ENCODE measurements around the gene AKAP13. TPM values are rescaled to one million over a fixed set of nuclear protein-coding genes. Genes with fewer than 3 reads are reported as not detected.
"Not testable (repeated sequence)": the region's sequence is repeated elsewhere in the genome, so short reads cannot be mapped to it uniquely, and the experiment has no call there.

The AKAP13 gene
- polyA plus RNA-seq, 4 donors: 71.3 to 100 (median 83.7) TPM

DNA sequence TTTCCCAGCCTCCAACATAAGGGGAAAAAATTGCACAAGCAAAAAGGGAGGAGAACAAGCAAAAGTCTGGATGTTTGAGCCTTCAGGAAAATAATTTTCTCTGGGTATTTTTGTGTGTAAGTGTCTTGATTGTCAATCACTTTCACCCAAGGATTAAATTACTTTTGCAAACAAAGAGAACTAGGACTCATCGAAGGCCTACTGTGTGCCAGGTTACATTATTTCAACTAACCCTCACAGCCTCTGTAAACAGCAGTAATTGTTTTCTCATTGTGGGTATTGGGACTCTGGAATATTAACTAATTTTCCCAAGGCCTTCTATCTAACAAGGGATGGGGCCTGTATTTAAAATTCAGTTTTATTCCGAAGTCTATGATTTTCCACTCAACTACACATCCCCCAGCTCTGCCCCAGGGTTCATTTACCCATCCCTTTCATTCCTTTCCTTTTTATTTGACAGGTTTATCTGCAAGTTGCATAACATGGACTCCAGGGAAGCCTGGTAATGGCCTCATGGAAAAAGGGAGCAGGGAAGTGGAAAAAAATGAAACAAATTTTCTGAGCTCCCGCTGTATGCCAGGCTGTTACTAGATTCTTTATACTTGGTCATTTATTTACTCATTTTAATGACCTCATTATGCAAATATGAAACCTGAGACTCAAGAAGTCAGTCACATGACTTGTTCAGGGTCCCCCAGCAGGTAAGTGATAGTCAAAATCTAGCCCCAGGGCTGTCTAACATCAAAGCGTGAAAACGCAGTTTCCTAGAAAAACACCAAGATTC is 32.9 kb upstream of the AKAP13 start:
- DNase-seq (ENCODE audit: low read depth in 4 of 4, low spot score in 2 of 4): not testable (repeated sequence)

DNA sequence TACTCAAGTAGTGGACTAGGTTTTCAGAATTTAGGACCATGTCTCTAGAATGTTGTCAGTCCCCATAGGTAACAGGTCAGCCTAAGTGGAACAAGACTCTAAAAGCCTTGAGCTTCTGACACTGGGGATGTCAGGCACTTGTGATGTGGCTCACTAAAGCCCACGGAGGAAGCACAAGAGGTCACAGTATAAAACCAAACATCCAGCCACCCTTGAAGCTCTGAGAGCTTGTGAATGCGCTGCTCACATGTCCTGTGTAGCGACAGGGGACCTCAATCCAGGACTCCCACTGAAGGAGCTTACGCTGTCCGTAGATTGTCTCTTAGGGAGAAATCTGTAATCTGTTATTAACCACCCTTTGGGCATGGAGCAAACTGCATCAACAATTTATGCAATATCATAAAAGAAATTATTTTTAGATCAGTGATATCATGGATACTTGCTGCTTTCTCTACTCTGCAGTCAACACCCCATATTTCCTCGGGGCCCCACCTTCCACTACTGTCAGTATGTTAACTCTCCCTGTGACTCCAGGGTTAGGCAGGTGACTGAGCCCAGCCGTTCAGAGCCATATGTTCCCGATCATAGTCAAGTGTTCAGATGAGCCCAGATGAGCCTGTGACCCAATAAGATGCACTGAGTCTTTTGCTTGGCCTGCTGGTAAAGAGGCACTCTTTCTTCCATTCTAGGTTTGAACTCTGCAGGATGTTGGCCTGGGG is 32.2 kb upstream of the AKAP13 start:
- not testable (repeated sequence) for DNase-seq (ENCODE audit: low read depth in 4 of 4, low spot score in 2 of 4)

DNA sequence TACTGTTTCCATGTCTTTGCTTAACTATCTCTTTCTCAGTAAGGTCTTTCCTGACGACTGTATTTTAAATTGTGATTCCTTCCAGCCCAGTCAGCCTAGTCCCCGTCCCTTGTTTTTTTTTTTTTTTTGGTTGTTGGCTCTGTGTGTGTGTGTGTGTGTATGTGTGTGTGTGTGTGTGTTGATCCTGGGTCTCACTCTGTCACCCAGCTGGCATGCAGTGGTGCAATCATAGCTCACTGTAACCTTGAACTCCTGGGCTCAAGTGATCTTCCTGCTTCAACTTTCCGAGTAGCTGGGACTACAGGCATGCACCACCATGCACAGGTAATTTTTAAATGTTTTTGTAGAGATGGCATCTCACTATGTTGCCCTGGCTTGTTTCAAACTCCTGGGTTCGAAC is 31.3 kb upstream of the AKAP13 start:
- not testable (repeated sequence) for DNase-seq (ENCODE audit: low read depth in 4 of 4, low spot score in 2 of 4)

DNA sequence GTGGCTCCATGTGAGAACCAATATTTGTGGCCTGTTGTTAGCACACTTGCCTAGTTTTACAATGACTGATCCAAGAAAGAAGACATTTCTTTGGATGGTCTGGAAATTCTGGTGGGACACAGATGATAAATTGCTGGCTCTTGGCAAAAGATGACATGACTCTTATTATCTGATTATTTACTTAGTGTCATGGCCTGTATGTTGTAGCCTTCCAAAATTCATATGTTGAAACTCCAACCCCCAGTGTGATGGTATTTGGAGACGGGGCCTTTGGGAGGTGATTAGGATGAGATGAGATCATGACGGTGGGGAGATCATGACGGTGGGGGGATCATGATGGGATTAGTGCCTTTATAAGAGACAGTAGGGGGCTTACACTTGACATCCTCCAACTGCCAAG is 30.0 kb upstream of the AKAP13 start:
- no peak for DNase-seq (ENCODE audit: low read depth in 4 of 4, low spot score in 2 of 4)

DNA sequence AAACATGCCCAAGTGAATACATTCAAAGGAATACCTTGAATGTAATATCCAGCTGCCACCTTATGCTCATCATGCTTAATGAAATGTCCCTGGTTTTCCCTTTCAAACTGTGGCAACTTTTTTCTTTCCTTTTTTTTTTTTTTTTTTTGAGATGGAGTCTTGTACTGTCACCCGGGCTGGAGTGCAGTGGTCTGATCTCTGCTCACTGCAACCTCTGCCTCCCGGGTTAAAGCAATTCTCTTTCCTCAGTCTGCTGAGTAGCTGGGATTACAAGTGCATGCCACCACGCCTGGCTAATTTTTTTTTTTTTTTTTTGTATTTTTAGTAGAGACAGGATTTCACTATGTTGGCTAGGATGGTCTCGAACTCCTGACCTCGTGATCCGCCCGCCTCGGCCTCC is 28.9 kb upstream of the AKAP13 start:
- DNase-seq (ENCODE audit: low read depth in 4 of 4, low spot score in 2 of 4): not testable (repeated sequence)

DNA sequence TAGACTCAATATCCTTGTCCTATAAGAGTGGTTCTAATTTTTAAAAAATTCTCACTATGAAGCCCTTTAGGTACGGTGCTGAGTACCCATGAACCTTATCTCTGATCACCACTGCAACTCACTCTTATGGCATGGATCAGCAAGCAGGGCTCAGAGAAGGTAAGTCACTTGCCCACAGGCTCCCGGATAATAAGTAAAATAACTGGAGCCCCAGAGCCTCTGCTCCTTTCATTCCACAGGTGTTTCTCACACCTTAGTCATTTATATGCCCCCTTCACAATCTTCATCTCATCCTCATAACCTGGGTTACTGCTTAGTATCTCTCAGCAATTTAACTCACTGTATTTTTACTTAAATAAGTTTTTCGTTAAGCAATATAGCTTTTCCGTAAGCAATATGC is 28.4 kb upstream of the AKAP13 start:
- DNase-seq (ENCODE audit: low read depth in 4 of 4, low spot score in 2 of 4): no peak

DNA sequence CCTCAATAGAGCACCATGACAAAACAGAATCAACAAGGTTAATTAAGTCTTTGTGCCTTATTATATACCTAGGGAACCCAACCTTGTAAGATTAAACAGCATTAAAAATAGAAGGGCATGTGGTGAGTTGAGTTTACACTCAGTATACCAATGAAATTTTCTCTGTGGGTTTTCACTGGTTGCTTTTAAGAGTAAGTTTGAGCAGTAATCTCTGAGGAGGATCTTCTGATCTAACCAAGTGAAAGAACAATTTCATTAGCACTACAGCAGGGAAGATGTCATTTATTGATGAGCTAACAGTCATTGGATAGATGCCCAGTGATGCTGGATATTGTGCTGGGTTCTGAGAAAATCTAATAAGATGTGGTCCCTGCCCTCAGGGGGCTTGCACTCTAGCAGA is 26.9 kb upstream of the AKAP13 start:
- DNase-seq (ENCODE audit: low read depth in 4 of 4, low spot score in 2 of 4): no peak

DNA sequence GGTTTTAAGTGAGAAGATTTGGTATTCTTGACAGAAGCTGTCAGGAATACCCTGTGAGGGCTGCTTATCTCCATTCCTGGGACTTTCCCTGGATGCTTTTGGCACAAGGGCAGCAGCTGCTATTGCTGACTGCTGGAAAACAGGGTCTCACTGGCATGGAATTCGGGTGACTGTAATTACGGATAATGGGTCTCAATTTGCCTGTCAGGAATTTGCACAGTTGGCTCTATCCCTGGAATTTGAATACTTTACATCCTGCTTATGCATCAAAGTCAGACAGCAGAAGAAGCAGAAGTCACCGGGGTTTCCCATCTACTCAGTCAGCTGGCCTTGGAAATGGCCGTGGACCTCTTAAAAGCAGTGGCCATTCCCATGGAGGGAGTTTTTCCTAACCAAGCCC is 25.9 kb upstream of the AKAP13 start:
- no peak for DNase-seq (ENCODE audit: low read depth in 4 of 4, low spot score in 2 of 4)

DNA sequence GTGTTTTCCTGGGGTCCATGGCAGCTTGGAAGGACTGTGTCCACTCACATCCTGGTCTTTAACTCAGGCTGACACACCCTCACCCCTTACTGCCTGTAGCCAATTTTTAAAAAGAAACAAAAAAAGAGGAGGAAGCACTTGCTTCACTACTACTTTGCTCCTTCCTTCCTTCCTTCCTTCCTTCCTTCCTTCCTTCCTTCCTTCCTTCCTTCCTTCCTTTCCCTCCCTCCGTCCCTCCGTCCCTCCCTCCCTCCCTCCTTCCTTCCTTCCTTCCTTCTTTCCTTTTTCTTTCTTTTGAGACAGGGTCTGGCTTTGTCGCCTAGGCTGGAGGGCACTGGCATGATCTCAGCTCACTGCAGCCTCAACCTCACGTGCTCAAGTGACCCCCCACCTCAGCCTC is 25.5 kb upstream of the AKAP13 start:
- no peak for DNase-seq (ENCODE audit: low read depth in 4 of 4, low spot score in 2 of 4)

DNA sequence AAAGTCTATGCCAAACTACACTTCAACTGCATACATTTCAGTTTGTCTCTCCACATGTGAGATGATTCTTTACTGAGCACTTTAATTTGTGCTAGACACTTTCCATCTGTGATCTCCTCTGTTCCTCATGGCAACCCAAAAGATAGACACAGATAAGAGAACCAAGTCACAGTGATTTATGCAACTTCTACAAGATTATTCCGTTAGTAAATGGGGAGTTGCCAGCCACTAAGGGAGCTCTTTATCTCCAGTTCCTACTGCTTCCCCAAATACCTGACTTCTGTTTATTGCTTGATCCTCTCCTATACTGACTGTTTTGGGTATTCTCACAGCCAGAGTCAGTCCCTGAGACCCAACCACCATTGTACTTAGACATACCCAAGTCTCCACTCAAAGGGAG is 24.1 kb upstream of the AKAP13 start:
- DNase-seq (ENCODE audit: low read depth in 4 of 4, low spot score in 2 of 4): no peak

DNA sequence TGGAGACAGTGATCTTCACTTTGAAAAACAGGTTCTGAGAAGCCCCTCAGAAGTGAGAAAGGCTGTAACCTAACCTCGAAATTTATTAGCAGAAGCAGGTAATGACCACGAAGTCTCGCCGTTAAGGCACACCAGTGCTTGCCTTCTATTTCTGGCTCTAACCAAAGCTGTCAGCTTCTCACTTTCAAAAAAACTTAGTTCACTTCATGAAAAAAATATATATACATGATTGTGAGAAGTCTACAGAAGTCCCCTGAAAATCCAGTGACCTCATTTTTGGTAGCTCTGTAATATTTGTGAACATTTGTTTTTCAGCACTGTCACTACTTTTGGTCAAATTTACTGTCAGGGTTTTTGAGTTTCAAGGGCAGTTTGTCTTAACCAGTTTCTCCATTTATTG is 19.1 kb upstream of the AKAP13 start:
- DNase-seq (ENCODE audit: low read depth in 4 of 4, low spot score in 2 of 4): no peak

DNA sequence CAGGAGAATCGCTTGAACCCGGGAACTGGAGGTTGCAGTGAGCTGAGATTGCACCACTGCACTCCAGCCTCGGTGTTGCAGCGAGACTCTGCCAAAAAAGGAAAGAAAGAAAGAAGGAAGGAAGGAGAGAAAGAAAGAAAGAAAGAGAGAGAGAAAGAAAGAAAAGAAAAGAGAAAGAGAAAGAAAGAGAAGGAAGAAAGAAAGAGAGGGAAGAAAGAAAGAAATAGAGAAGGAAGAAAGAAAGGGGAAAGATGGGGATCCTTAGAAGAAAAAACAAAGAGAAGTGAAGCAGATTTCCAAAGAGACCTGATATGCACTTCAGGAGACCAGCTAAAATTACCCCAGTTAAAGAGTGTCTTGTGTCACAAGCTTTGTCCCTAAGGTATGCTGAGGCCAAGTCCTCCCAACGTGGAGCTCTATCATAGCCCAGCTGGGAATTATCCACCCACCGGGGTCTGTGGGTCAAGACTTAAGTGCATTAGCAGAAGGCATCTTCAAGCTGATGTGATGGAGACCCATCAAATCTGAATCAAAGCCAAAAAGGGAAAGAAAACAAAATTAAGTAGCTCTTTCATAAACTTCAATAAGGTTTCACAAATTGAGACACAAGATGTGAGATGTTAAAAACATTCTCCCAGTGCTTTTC is 17.8 kb upstream of the AKAP13 start:
- no peak for DNase-seq (ENCODE audit: low read depth in 4 of 4, low spot score in 2 of 4)

DNA sequence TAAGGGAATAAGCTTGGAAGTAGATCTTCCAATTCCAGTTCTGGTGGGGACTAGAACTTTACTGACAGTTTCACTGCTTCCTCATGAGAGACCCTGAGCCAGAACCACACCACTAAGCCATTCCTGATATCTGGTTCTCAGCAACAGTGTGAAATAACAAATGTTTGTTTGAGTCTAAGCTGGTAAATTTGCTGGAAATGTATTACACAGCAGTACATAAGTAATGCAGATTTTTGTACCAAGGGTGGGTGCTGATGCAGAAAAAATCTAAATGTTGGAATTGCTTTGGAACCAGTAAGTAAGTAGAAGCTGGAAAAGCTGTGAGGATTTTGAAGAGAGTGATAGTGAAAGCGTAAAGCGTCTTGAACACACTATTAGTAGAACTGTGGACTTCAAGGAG is 14.4 kb upstream of the AKAP13 start:
- no peak for DNase-seq (ENCODE audit: low read depth in 4 of 4, low spot score in 2 of 4)

DNA sequence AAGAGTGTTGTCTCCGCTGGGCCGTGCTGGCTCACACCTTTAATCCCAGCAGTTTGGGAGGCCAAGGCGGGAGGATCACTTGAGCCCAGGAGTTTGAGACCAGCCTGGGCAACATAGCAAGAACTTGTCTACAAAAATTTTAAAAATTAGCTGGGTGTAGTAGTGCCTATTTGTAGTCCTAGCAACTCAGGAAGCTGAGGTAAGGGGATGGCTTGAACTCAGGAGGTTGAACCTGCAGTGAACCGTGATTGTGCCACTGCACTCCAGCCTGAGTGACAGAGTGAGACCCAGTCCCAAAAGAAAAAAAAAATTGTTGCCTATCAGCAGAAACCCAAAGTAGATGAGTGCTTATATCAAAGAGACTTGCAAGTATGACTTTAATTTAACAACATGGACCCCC is 12.7 kb upstream of the AKAP13 start:
- no peak for DNase-seq (ENCODE audit: low read depth in 4 of 4, low spot score in 2 of 4)

DNA sequence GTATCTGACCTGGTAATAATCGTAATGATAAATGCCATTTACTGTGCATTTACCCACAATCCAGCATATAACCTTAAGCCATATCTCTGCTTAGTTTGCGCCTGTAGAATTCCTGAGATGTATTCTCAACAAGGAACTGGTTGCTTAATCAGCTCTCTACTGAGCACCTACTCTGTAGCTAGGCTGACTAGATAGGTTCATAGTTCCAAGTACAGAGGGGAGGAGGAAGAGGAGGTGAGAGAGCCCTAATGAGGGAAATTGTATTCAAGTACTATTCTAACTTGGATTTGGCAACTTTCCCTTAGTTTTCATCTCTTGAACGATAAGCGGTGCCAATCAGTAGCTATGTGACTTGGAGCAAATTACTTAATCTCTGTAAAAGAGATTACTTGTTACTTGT is 5.6 kb upstream of the AKAP13 start:
- no peak for DNase-seq (ENCODE audit: low read depth in 4 of 4, low spot score in 2 of 4)

DNA sequence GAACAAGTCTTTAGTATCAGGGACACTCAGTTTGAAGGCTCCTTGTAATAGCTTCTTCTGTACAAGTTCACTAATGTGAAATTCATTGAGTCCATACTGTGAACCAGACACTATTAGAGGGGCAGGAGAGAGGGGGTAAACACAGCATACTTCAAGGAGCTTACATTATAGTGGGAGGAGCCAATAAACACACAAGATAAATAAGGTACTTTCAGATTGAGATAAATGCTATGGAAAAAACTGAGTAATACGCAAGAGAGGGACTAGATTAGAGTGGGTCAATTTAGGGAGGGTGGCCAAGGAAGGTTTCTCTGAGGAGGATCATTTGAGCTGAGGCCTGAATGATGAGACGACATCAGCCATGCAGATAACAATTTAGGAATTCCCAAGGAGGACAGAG is 3.1 kb upstream of the AKAP13 start:
- no peak for DNase-seq (ENCODE audit: low read depth in 4 of 4, low spot score in 2 of 4)

DNA sequence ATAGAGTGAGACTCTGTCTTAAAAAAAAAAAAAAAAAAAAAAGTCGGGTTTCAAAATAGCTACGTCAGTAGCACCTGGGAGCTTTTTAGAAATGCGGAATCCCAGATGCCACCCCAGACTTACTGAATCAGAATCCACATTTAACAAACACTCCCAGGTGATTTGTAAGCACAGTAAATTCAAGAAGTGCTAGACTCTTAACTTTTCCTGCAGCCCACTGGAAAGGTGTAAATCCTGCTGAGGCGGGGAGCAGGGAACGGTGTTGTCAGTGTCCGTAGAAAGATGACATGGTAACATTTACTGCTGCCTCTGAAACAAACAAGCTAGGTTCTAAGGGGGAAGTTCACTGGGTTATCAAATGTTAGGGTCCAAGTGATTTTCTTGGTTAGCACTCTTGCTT is 2.4 kb upstream of the AKAP13 start:
- no peak for DNase-seq (ENCODE audit: low read depth in 4 of 4, low spot score in 2 of 4)

DNA sequence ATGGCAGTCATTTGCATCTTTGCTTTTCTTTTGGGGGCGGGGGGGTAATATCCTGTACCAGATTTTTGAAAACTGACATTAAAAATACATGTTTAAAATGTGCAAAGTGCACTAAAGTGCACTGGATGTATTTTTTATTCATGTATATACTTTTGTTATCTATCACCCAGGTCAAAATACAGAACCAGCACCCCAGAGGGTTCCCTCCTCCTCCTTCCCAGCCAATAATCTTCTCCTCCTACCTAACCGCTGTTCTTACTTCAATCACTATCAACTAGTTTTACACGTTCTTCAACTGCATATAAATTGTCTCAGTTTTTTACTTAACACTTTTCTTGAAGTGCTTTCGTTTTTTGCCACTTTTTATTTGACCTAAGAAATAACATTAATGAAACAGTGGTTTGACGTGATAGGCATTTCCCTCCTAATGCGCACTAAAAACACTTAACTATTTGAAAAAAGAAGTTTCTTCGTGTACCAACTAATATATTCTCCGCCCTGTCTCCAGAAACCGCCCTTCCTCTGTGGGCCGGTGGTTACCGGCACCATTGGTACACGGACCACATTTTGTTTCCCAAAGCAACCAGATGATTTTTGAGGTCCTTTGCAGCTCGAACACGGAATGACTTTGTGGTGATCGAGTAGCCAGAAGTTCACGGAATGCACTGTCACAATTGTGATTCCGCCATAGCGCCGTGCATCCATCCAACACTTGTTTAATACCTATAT is 836 bp upstream of the AKAP13 start:
- DNase-seq (ENCODE audit: low read depth in 4 of 4, low spot score in 2 of 4): no peak

DNA sequence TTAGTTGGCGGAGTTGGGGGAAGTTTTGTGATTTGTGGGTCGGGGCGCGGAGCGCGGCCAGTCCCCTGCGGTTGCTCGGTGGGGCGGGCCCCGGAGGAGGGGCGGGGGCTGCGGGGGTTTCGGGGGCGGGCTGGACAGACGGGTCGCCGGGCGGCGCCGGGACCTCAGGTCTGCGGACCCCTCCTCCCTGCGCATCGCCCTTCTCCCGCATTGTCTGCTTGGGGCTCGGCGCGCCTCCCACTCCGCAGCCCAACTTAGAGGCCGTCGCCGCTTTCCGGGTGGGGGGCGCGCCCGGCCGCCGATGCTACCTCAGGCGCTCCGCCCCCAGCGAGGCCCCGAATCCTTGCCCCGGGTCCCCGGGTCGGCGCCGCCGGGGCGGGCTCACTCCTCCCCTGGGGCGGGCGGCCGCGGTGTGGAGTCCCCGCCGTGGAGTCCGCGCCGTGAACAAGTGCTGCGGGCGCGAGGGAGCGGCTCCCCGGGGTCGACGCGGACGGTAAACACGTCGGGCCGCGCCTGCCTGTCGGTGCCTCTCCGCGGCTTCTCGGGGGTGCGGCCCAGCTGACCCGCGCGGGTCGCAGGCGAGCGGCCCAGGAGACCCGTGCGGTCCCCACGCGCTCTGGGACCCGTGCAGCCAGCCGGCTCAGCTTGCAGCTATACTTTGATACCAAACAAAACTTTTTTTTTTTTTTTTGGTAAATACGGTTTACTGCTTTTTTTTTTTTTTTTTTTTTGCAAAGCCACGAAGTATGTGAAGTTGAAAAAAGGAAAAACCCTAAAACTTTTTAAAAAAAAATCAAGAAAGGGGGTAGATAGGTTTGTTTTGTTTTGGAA is 624 bp downstream of the AKAP13 start:
- DNase-seq (ENCODE audit: low read depth in 4 of 4, low spot score in 2 of 4): no peak
